Measurements from ENCODE around the gene AAK1.

Gene AAK1

DNA sequence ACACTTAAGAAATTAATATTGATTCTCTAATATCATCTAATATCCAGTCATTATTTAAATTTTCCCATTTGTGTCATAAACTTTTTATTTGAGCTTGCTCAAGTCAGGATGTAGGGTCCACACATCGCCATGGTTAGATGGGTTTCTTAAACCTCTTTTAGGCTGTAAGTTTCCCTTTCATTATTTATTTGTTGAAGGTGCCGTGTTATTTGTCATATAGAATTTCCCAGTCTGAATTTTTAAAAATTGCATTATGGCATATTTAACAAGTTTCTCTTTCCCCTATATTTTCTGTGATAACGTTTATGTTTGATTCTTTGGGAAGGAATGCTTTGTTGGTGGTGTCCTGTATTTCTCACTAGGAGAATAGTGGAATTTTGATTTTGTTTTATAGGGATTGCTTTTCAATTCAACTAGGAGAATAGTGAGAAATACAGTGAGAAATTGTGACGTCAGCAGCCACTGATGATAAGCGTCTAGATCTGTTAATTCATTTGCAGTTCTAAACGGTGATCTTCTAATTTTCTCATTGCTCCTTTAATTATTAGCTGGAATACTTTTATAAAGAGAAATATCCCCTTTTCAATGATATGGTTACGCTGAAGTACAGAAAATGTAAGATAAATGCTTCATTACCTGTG, 44.6 kb upstream of the AAK1 start:
- Histone ChIP-seq H3K27me3 (ENCODE audit: control insufficient read depth, insufficient read depth, low read length) (no peaks in the 10 kb centered on the region), H3K79me2 (no peaks in the 10 kb centered on the region), H2AFZ (no peak overlapping the region), H3K9ac (no peak overlapping the region), H3K9me3 (ENCODE audit: control insufficient read depth, low read length) (no peaks in the 10 kb centered on the region), H3K4me2 (ENCODE audit: low read length) (no peak overlapping the region), H3K27ac (no peak overlapping the region), H3K36me3 (ENCODE audit: control insufficient read depth, insufficient read depth, low read length) (no peaks in the 10 kb centered on the region), H3K4me1 (peaks cover 24% of the 10 kb centered on the region), H3K4me3 (ENCODE audit: low read depth, low read length) (no peak overlapping the region)
- TF ChIP-seq, protein P1, sequence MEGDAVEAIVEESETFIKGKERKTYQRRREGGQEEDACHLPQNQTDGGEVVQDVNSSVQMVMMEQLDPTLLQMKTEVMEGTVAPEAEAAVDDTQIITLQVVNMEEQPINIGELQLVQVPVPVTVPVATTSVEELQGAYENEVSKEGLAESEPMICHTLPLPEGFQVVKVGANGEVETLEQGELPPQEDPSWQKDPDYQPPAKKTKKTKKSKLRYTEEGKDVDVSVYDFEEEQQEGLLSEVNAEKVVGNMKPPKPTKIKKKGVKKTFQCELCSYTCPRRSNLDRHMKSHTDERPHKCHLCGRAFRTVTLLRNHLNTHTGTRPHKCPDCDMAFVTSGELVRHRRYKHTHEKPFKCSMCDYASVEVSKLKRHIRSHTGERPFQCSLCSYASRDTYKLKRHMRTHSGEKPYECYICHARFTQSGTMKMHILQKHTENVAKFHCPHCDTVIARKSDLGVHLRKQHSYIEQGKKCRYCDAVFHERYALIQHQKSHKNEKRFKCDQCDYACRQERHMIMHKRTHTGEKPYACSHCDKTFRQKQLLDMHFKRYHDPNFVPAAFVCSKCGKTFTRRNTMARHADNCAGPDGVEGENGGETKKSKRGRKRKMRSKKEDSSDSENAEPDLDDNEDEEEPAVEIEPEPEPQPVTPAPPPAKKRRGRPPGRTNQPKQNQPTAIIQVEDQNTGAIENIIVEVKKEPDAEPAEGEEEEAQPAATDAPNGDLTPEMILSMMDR (IDR thresholded peaks at IDR 0.05): no peak

DNA sequence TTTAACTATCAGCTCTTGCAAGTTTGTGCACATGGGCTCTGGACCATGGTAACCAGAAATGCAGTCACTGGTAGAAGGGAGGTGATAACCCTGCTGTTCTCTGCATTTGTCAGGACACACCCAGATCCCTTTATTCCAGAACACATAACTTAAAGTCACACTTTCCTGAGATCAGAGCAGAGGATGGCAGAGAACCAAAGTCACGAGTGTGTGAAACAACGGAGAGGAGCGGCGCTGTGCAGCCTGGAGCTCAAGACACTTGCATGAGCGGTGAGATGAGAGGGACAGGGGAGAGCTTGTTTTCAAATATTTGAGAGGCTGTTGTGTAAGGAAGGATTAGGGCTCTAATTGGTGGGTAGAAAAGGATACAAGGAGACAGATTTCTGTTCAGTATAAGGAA, 43.3 kb upstream of the AAK1 start:
- H2AFZ ChIP-seq: no peak overlapping the region
- TF ChIP-seq, protein P1 (IDR thresholded peaks at IDR 0.05): no peak

DNA sequence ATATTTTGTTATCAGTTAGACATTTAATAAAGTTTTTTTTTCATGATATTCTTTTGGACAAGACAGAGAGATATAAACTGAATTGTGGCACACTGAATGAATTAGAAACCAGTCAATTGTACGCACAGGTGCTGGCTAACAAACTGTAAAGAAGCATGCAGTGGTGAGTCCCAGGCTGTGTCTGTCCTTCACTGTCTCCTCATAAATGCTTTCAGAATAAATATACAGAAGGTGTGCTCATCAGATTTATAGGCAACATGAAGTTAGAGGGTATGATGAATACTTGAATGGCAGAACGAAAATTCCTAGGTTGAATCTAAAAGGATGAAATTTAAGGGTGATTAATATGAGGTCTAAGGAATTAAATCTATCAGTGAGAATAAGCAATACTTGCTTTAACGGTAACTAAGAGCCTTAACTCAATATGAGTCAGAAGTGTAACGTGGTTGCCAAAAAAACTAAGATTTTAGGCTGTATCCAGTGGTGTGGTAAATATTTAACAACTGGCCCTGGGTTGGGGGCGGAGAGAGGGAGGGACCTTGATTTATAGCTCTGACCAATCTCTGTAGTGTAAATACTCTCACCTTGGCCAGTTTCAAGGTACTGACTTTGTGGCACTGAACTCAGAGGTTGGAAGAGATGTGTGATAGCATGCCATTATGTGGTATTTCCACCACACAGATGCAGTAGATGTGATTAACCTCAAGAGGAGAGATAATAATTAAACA, 41.9 kb upstream of the AAK1 start:
- Histone ChIP-seq H3K9me3 (ENCODE audit: control insufficient read depth, low read length) (no peaks in the 10 kb centered on the region), H3K4me3 (ENCODE audit: low read depth, low read length) (no peak overlapping the region), H3K27ac (no peak overlapping the region), H3K9ac (no peak overlapping the region), H3K4me1 (peaks cover 19% of the 10 kb centered on the region), H3K27me3 (ENCODE audit: control insufficient read depth, insufficient read depth, low read length) (no peaks in the 10 kb centered on the region), H2AFZ (no peak overlapping the region), H3K36me3 (ENCODE audit: control insufficient read depth, insufficient read depth, low read length) (no peaks in the 10 kb centered on the region), H3K79me2 (peaks cover 2% of the 10 kb centered on the region), H3K4me2 (ENCODE audit: low read length) (peak overlapping the region; percentile 11)
- TF ChIP-seq, protein P1 (IDR thresholded peaks at IDR 0.05): no peak

More for the DNA sequence above, 43.3 kb upstream of the AAK1 start:
- no peak overlapping the region for H3K27ac ChIP-seq
- no peaks in the 10 kb centered on the region for H3K27me3 ChIP-seq (ENCODE audit: control insufficient read depth, insufficient read depth, low read length)
- no peaks in the 10 kb centered on the region for H3K9me3 ChIP-seq (ENCODE audit: control insufficient read depth, low read length)
- H3K9ac ChIP-seq: no peak overlapping the region
- peaks cover 19% of the 10 kb centered on the region for H3K4me1 ChIP-seq
- H3K36me3 ChIP-seq (ENCODE audit: control insufficient read depth, insufficient read depth, low read length): no peaks in the 10 kb centered on the region
- H3K4me2 ChIP-seq (ENCODE audit: low read length): no peak overlapping the region
- peaks cover under 1% of the 10 kb centered on the region for H3K79me2 ChIP-seq
- no peak overlapping the region for H3K4me3 ChIP-seq (ENCODE audit: low read depth, low read length)

DNA sequence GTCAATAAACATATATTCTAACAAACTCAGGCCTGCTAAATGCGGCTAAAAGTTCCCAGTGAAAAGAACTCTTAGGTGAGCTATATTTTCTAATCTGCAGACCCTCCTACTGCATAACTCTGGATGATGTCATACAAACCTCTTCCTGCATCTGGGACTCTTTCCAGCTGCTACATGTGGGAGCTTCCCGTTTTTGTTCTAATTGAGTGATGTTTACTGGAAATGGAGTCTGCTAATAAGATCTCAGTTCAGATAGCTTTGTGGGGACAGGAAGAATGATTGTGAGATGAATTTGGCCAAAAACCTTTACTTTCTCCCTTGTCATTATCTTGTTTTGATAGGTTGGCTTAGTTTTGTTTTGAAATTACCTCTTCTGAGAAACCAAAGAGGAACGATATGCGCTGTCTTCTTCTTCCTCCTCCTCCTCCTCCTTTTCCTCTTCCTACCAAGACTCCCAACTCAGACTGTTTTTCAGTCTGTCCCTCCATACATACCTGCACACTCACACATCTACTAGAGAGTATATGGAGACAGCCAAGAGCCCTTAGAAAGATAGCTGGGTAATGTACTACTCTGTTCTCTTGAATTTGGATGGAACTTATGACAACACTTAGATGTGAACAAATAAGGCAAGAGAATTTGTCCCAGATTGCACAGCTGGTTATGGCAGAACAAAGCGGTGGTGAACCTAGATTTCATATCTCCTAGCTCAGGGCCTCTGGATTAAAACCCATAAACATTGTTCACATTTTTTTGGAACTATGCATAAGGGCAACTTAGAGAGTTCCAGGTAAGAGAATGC, 39.8 kb upstream of the AAK1 start:
- Histone ChIP-seq H3K4me3 (ENCODE audit: low read depth, low read length) (peak overlapping the region; percentile 7), H3K9ac (no peak overlapping the region), H3K27me3 (ENCODE audit: control insufficient read depth, insufficient read depth, low read length) (no peaks in the 10 kb centered on the region), H3K27ac (peak overlapping the region; percentile 87), H3K36me3 (ENCODE audit: control insufficient read depth, insufficient read depth, low read length) (no peaks in the 10 kb centered on the region), H2AFZ (peak overlapping the region; percentile 68), H3K4me1 (peaks cover 19% of the 10 kb centered on the region), H3K79me2 (peaks cover 2% of the 10 kb centered on the region), H3K4me2 (ENCODE audit: low read length) (peak overlapping the region; percentile 25), H3K9me3 (ENCODE audit: control insufficient read depth, low read length) (no peaks in the 10 kb centered on the region)
- TF ChIP-seq, protein P1 (IDR thresholded peaks at IDR 0.05): no peak

Data from parathyroid adenoma (tissue), 2 donors.